Upper lobe of right lung (tissue), 1 donor: Measurements from ENCODE around the gene KAT6B. TPM values are rescaled to one million over a fixed set of nuclear protein-coding genes. Genes with fewer than 3 reads are reported as not detected.

Experiments
- ATAC-seq: fragments of 200-7000 bp; cut with Tn5 transposase; one replicate; pipeline ENCODE4 v1.9.1; 2020; ENCODE audit warnings: mild to moderate bottlenecking, moderate library complexity
- DNase-seq: peaks from one replicate; pipeline ENCODE4 v3.0.0-alpha.2; 2020
- H3K27ac ChIP-seq: fragments of 200-600 bp; one replicate; pipeline ENCODE4 v1.8.0; 2022
- H3K27me3 ChIP-seq: fragments of 200-600 bp; one replicate; pipeline ENCODE4 v1.8.0; 2022; ENCODE audit warnings: mild to moderate bottlenecking
- H3K36me3 ChIP-seq: fragments of 200-600 bp; one replicate; pipeline ENCODE4 v1.8.0; 2022
- H3K4me1 ChIP-seq: fragments of 200-600 bp; one replicate; pipeline ENCODE4 v1.8.0; 2022
- H3K4me3 ChIP-seq: fragments of 200-600 bp; one replicate; pipeline ENCODE4 v1.8.0; 2022; ENCODE audit warnings: mild to moderate bottlenecking
- H3K9me3 ChIP-seq: fragments of 200-600 bp; one replicate; pipeline ENCODE4 v1.8.0; 2022
- CTCF ChIP-seq: fragments of 200-600 bp; IDR thresholded peaks from one replicate; pipeline ENCODE4 v1.8.0; 2022; ENCODE audit warnings: antibody characterized with exemption
- intact Hi-C: fragments of 100-400 bp; cut with DNase I; formaldehyde crosslinking; loops from one replicate; pipeline ENCODE4 v1.11.0; 2022
- total RNA-seq: library from RNA; stranded (reverse); fragmentation: NEBNext Ultra II Directional; extraction: Animal tissue kit (Norgen Biotek cat#: 25700); gene quantifications from one replicate; pipeline ENCODE4 v1.2.1, GENCODE V29; 2021
- donor health status: DM: no; HTN: yes; CAD: no; lungs with severe emphysema.

Gene KAT6B
- total RNA-seq, 1 donor from 2014 or later = 45.4 TPM

GRCh38 chr10:74924251-74924963 is 98.0 kb downstream of the KAT6B start:
- ATAC-seq = peak; percentile 63
- DNase-seq = no peak
- no peak for TF ChIP-seq CTCF
- Histone ChIP-seq H3K4me1 (peaks cover 64% of the 10 kb centered on the region), H3K9me3 (no peaks in the 10 kb centered on the region), H3K27ac (peak overlapping the region; percentile 61), H3K27me3 (no peaks in the 10 kb centered on the region), H3K4me3 (no peak overlapping the region), H3K36me3 (no peaks in the 10 kb centered on the region)
- intact Hi-C loops = no loop called here

GRCh38 chr10:74925291-74925690 is 98.9 kb downstream of the KAT6B start:
- no peak for DNase-seq
- no peaks in the 10 kb centered on the region for H3K27me3 ChIP-seq
- no peak for ATAC-seq
- intact Hi-C loops = no loop called here
- no peaks in the 10 kb centered on the region for H3K36me3 ChIP-seq
- H3K9me3 ChIP-seq = no peaks in the 10 kb centered on the region
- H3K4me1 ChIP-seq = peaks cover 70% of the 10 kb centered on the region
- H3K4me3 ChIP-seq = no peak overlapping the region
- TF ChIP-seq CTCF = no peak
- peak overlapping the region; percentile 61 for H3K27ac ChIP-seq

GRCh38 chr10:74925708-74926107 is 99.3 kb downstream of the KAT6B start:
- no peaks in the 10 kb centered on the region for H3K27me3 ChIP-seq
- intact Hi-C loops = no loop called here
- H3K9me3 ChIP-seq = no peaks in the 10 kb centered on the region
- H3K36me3 ChIP-seq = no peaks in the 10 kb centered on the region
- ATAC-seq (no peak), DNase-seq (no peak)
- no peak for TF ChIP-seq CTCF
- no peak overlapping the region for H3K4me3 ChIP-seq
- H3K4me1 ChIP-seq = peaks cover 72% of the 10 kb centered on the region
- H3K27ac ChIP-seq = no peak overlapping the region

GRCh38 chr10:74926791-74927585 is 100.6 kb downstream of the KAT6B start:
- Histone ChIP-seq H3K27ac (no peak overlapping the region), H3K36me3 (no peaks in the 10 kb centered on the region), H3K4me3 (no peak overlapping the region), H3K27me3 (no peaks in the 10 kb centered on the region), H3K4me1 (peaks cover 71% of the 10 kb centered on the region), H3K9me3 (no peaks in the 10 kb centered on the region)
- DNase-seq (no peak), ATAC-seq (no peak)
- intact Hi-C loops = no loop called here
- no peak for TF ChIP-seq CTCF

- H3K4me3 ChIP-seq = no peak overlapping the region
- ATAC-seq (no peak), DNase-seq (no peak)
- intact Hi-C loops = no loop called here
- peak overlapping the region; percentile 38 for H3K27ac ChIP-seq
- H3K9me3 ChIP-seq = no peaks in the 10 kb centered on the region
- no peaks in the 10 kb centered on the region for H3K36me3 ChIP-seq
- TF ChIP-seq CTCF = no peak
- H3K27me3 ChIP-seq = no peaks in the 10 kb centered on the region
- H3K4me1 ChIP-seq = peaks cover 68% of the 10 kb centered on the region
These were observed 101.3 kb downstream of the KAT6B start for GRCh38 chr10:74927701-74928100.
